ENCODE measurements around the gene AGPAT4.
"Not testable (repeated sequence)": the region's sequence is repeated elsewhere in the genome, so short reads cannot be mapped to it uniquely, and the experiment has no call there.

DNA sequence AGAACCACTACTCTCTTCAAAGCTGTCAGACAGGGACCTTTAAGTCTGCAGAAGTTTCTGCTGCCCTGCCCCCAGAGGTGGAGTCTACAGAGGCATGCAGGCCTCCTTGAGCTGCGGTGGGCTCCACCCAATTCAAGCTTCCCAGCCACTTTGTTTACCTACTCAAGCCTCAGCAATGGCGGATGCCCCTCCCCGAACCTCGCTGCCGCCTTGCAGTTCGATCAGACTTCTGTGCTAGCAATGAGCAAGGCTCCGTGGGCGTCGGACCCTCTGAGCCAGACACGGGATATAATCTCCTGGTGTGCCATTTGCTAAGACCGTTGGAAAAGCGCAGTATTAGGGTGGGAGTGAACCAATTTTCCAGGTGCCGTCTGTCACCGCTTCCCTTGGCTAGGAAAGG, 95.7 kb downstream of the AGPAT4 start:
- TF ChIP-seq EZH2 (IDR thresholded peaks at IDR 0.05; ENCODE audit: low read depth): not testable (repeated sequence)
- TF ChIP-seq, protein P1, sequence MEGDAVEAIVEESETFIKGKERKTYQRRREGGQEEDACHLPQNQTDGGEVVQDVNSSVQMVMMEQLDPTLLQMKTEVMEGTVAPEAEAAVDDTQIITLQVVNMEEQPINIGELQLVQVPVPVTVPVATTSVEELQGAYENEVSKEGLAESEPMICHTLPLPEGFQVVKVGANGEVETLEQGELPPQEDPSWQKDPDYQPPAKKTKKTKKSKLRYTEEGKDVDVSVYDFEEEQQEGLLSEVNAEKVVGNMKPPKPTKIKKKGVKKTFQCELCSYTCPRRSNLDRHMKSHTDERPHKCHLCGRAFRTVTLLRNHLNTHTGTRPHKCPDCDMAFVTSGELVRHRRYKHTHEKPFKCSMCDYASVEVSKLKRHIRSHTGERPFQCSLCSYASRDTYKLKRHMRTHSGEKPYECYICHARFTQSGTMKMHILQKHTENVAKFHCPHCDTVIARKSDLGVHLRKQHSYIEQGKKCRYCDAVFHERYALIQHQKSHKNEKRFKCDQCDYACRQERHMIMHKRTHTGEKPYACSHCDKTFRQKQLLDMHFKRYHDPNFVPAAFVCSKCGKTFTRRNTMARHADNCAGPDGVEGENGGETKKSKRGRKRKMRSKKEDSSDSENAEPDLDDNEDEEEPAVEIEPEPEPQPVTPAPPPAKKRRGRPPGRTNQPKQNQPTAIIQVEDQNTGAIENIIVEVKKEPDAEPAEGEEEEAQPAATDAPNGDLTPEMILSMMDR (conservative IDR thresholded peaks at IDR 0.05): not testable (repeated sequence)
